Neural cell (in vitro differentiated cells): Measurements from ENCODE around the gene AQP3. TPM values are rescaled to one million over a fixed set of nuclear protein-coding genes. Genes with fewer than 3 reads are reported as not detected.

Source experiments
- H2AFZ ChIP-seq: fragments of 200-600, 300-800 bp; sonication (generic), shearing (Covaris generic); 2 replicates; pipeline ENCODE4 v1.6.0; 2014; ENCODE audit warnings: low read depth, mild to moderate bottlenecking, antibody characterized with exemption, low read length, moderate library complexity
- H3F3A ChIP-seq: fragments of 200-600 bp; shearing (Covaris generic); 2 replicates; pipeline ENCODE4 v1.6.1; 2016; ENCODE audit warnings: mild to moderate bottlenecking, moderate library complexity, mixed read lengths, antibody characterized with exemption, low read length; ENCODE audit not compliant: insufficient read depth, poor library complexity, severe bottlenecking
- H3K27ac ChIP-seq: fragments of 200-600, 300-800 bp; sonication (generic), shearing (Covaris generic); 2 replicates; pipeline ENCODE4 v1.5.1; 2014; ENCODE audit warnings: mild to moderate bottlenecking, low read length, moderate library complexity
- H3K27me3 ChIP-seq: fragments of 300-800, 200-600 bp; sonication (generic), shearing (Covaris generic); 2 replicates; pipeline ENCODE4 v1.6.0; 2014; ENCODE audit warnings: mild to moderate bottlenecking, low read depth, low read length, moderate library complexity; ENCODE audit not compliant: insufficient read depth
- H3K36me3 ChIP-seq: fragments of 300-800, 200-600 bp; sonication (generic), shearing (Covaris generic); 2 replicates; pipeline ENCODE4 v1.5.1; 2014; ENCODE audit warnings: mild to moderate bottlenecking, antibody characterized with exemption, low read length, moderate library complexity; ENCODE audit not compliant: insufficient read depth
- H3K4me2 ChIP-seq: fragments of 300-800, 200-600 bp; sonication (generic), shearing (Covaris generic); 2 replicates; pipeline ENCODE4 v1.6.0; 2014; ENCODE audit warnings: mild to moderate bottlenecking, low read length
- H3K4me3 ChIP-seq: fragments of 300-800, 200-600 bp; sonication (generic), shearing (Covaris generic); 2 replicates; pipeline ENCODE4 v1.5.1; 2014; ENCODE audit warnings: mild to moderate bottlenecking, low read length, moderate library complexity
- H3K79me2 ChIP-seq: fragments of 200-600 bp; shearing (Covaris generic); replicated peaks from 2 replicates; pipeline ENCODE4 v1.6.0; 2014; ENCODE audit warnings: mild to moderate bottlenecking, low read length, moderate library complexity; ENCODE audit not compliant: insufficient read depth
- H3K9ac ChIP-seq: fragments of 300-800, 200-600 bp; sonication (generic), shearing (Covaris generic); 2 replicates; pipeline ENCODE4 v1.6.1; 2016; ENCODE audit warnings: mild to moderate bottlenecking, low read length, mixed read lengths
- H3K9me2 ChIP-seq: fragments of 200-600 bp; shearing (Covaris generic); 2 replicates; pipeline ENCODE4 v1.6.1; 2016; ENCODE audit warnings: mild to moderate bottlenecking, low read length, mixed read lengths; ENCODE audit not compliant: insufficient read depth
- H3K9me3 ChIP-seq: fragments of 200-600, 300-800 bp; sonication (generic), shearing (Covaris generic); 2 replicates; pipeline ENCODE4 v1.6.1; 2016; ENCODE audit warnings: mild to moderate bottlenecking, mixed run types, low read length, moderate library complexity, mixed read lengths
- H4K20me1 ChIP-seq: fragments of 200-600 bp; shearing (Covaris generic); 2 replicates; pipeline ENCODE4 v1.6.1; 2016; ENCODE audit warnings: mild to moderate bottlenecking, mixed run types; ENCODE audit not compliant: insufficient read depth
- CTCF ChIP-seq: fragments of 450-650 bp; IDR thresholded peaks from 2 replicates; pipeline ENCODE4 v1.5.1; 2014; ENCODE audit warnings: antibody characterized with exemption, mild to moderate bottlenecking, moderate library complexity; ENCODE audit not compliant: poor library complexity, severe bottlenecking
- EP300 ChIP-seq: fragments of 450-650 bp; conservative IDR thresholded peaks from 2 replicates; pipeline ENCODE4 v1.6.1; 2014; ENCODE audit warnings: antibody characterized with exemption, mild to moderate bottlenecking, moderate library complexity; ENCODE audit not compliant: poor library complexity, severe bottlenecking
- EZH2 ChIP-seq: fragments of 200-600, 300-800 bp; shearing (Covaris generic), sonication (generic); IDR thresholded peaks from 2 replicates; pipeline ENCODE4 v1.6.1; 2014; ENCODE audit warnings: antibody characterized with exemption, low read length, borderline replicate concordance, mild to moderate bottlenecking; ENCODE audit not compliant: insufficient read depth, poor library complexity, severe bottlenecking
- MXI1 ChIP-seq: fragments of 450-650 bp; conservative IDR thresholded peaks from 2 replicates; pipeline ENCODE4 v1.6.1; 2014; ENCODE audit warnings: antibody characterized with exemption, mild to moderate bottlenecking; ENCODE audit not compliant: poor library complexity, severe bottlenecking
- POLR2AphosphoS5 ChIP-seq: IDR thresholded peaks from 2 replicates; pipeline ENCODE4 v1.6.1; 2012
- RAD21 ChIP-seq: fragments of 450-650 bp; conservative IDR thresholded peaks from 2 replicates; pipeline ENCODE4 v1.6.1; 2014; ENCODE audit warnings: antibody characterized with exemption, mild to moderate bottlenecking, moderate library complexity
- REST ChIP-seq: IDR thresholded peaks from 2 replicates; pipeline ENCODE4 v1.6.1; 2012; ENCODE audit warnings: borderline replicate concordance
- SMC3 ChIP-seq: fragments of 450-650 bp; conservative IDR thresholded peaks from 2 replicates; pipeline ENCODE4 v1.6.1; 2014; ENCODE audit warnings: antibody characterized with exemption, mild to moderate bottlenecking, moderate library complexity; ENCODE audit not compliant: poor library complexity
- TAF1 ChIP-seq: IDR thresholded peaks from 2 replicates; pipeline ENCODE4 v1.6.1; 2012; ENCODE audit warnings: low read depth
- polyA plus RNA-seq: library from polyadenylated mRNA; depleted of rRNA; stranded (reverse); fragments of >200 nt; gene quantifications from 2 replicates; pipeline ENCODE4 v1.2.3, GENCODE V29; 2014

AQP3 gene
- polyA plus RNA-seq, 1 donor from 2014 or later: not detected

GRCh38 chr9:33431420-33431819 is 16.0 kb downstream of the AQP3 start:
- Histone ChIP-seq H2AFZ (no peak overlapping the region), H3K9ac (no peak overlapping the region), H3K9me3 (no peaks in the 10 kb centered on the region), H3K4me3 (no peak overlapping the region), H3K79me2 (no peaks in the 10 kb centered on the region), H3F3A (no peaks in the 10 kb centered on the region), H3K4me2 (no peak overlapping the region), H3K36me3 (no peaks in the 10 kb centered on the region), H3K27me3 (no peaks in the 10 kb centered on the region), H4K20me1 (no peaks in the 10 kb centered on the region), H3K9me2 (no peaks in the 10 kb centered on the region), H3K27ac (no peak overlapping the region)
- TF ChIP-seq EP300 (no peak), MXI1 (no peak), SMC3 (no peak), POLR2AphosphoS5 (no peak)

- Histone ChIP-seq H3K4me2 (no peak overlapping the region), H3K27me3 (no peaks in the 10 kb centered on the region), H2AFZ (no peak overlapping the region), H3F3A (no peaks in the 10 kb centered on the region), H3K36me3 (no peaks in the 10 kb centered on the region), H3K9ac (no peak overlapping the region), H3K9me2 (no peaks in the 10 kb centered on the region), H4K20me1 (no peaks in the 10 kb centered on the region), H3K27ac (no peak overlapping the region), H3K9me3 (no peaks in the 10 kb centered on the region), H3K79me2 (no peaks in the 10 kb centered on the region), H3K4me3 (no peak overlapping the region)
- TF ChIP-seq EP300 (no peak), CTCF (no peak), EZH2 (no peak), POLR2AphosphoS5 (no peak), SMC3 (no peak), RAD21 (no peak), REST (no peak), MXI1 (no peak), TAF1 (no peak)
Measured at GRCh38 chr9:33430942-33431341, 16.5 kb downstream of the AQP3 start.
